GM18909 (cell line): ENCODE data around the gene TMEM126B.
"Not testable (repeated sequence)": the region's sequence is repeated elsewhere in the genome, so short reads cannot be mapped to it uniquely, and the experiment has no call there.

Experiments used
- ATAC-seq: cut with Tn5 transposase; IDR thresholded peaks from one replicate; pipeline ENCODE4 v1.9.1; 2021; ENCODE audit warnings: mild to moderate bottlenecking; ENCODE audit not compliant: unreplicated experiment, poor library complexity

The TMEM126B gene

DNA sequence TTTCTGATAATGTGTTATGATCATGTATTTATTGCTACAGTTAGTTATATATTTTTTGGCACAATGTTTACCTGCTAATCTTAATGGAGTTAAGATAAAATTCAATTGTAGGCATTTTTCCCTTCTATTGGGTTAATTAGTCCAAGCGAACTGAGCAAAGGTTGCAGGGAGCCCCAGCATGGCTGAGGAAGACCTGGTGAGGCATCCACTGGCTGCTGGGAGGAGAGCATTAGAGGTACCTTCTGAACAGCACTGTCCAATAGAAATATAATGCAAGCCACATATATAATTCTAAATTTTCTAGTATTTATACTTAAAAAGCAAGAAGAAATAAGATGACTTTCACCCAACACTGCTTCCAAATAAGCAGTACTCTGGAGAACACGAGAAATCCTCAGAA is 18.7 kb downstream of the TMEM126B start:
- peak; percentile 8 for ATAC-seq

- peak; percentile 99 for ATAC-seq
Observed at GRCh38 chr11:85647604-85648299, 19.4 kb downstream of the TMEM126B start, which contains the start of gene TMEM126A. TSS of gene TMEM126A (plus strand) at chr11:85647967. CDS start at chr11:85650256, 2,289 bp downstream.

DNA sequence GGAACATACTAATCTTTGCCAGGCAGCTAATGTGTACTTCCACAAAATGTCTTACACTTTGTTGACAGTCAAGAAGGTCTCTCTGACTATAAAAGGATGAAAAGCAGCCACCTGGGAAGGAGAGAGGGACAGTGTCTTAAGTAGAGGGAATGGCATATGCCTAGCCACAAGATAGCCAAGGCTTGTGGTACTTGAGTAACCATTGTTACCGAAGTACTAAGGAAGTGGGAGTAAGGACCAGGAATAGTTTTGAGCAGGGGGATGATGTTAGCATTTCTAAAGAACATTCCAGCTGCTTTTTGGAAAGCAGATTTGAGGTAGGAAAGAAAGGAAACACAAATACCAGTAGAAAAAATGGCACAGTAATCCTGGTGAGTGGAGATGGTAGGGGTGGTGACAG is 22.7 kb downstream of the TMEM126B start:
- ATAC-seq: no peak

GRCh38 chr11:85652786-85653447 is 24.5 kb downstream of the TMEM126B start:
- no peak for ATAC-seq

- not testable (repeated sequence) for ATAC-seq
Observed at GRCh38 chr11:85654343-85654742, 25.9 kb downstream of the TMEM126B start.

- ATAC-seq: no peak
Observed at GRCh38 chr11:85656777-85657176, 28.4 kb downstream of the TMEM126B start.

- ATAC-seq: no peak
Observed at GRCh38 chr11:85658180-85658579, 29.8 kb downstream of the TMEM126B start.

DNA sequence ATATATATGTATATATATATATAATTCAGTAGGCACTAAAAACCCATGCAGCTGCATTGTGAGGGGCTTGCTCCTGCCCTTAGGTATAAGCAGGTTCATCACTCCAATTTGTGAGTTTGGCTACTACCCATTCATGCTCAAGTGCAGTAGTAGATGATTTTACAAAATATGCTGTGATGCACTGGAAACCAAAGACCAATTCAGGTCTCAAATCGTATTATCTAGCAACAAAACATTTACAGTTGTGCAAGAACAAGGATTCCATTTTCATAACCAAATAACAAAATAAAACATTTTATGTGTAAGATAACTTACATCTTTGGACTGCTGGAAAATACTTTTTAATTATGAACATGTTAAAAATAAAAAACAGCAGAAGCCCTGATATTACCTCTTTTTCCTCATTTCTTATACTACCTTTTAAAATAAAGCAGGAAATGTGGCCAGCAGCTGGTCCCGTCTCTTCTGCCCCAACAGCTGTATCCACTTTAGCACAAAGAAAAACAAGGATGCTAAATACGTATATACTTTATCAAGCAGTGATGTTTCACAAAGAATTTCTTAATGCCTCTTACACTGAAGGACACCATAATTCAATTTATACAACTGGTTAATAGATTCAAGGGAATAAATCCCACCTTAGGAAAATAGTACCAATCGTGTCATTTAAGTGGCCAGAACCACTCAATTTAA is 33.7 kb downstream of the TMEM126B start:
- no peak for ATAC-seq

GRCh38 chr11:85663080-85663752 is 34.8 kb downstream of the TMEM126B start:
- ATAC-seq: no peak

GRCh38 chr11:85663753-85664614 is 35.6 kb downstream of the TMEM126B start:
- peak; percentile 69 for ATAC-seq

DNA sequence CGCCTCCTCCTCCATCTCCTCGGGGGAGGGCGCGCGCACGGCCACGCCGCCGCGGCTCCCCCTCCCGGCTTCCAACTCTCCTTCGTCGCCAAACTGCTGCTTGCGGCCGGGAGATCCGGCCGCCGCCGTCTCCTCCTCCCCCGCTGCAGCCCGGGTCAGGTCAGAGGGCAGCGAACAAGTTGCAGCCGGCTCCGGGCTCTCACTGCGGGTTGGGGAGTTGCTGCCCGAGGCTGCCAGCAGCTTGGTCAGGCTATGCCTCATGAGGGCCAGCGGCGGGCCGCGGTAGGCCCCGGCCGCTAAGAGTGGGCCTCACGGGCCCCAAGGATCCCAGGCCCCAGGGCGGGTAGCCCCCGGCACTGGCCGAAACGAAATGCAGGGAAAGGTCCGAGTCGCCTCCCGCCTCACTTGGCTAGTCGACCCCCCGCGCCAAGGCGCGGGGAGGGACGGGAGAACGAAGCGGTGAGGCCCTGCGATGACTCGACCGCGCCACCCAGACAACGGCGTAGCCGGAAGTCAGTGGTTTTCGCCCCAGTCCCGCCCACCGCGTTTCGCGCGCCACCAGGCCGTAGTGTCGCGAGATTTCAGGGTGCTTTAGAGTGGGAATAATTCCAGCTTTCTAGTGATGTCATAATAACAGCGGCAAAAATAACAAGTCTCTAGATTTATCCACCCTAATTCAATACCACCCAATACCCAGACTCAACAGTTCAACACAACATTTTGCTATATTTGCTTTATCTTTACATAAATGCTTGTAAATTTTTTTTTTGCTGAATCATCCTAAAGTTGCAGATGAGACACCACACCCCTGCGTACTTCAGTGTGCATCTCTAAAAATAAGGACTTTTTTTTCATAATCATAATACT is 36.5 kb downstream of the TMEM126B start, which contains the start of gene CREBZF:
TSS of gene CREBZF (minus strand) at position 515 of the 867 bp plus-strand sequence. CDS start at position 261, 254 bp downstream.
- ATAC-seq: peak; percentile 94

DNA sequence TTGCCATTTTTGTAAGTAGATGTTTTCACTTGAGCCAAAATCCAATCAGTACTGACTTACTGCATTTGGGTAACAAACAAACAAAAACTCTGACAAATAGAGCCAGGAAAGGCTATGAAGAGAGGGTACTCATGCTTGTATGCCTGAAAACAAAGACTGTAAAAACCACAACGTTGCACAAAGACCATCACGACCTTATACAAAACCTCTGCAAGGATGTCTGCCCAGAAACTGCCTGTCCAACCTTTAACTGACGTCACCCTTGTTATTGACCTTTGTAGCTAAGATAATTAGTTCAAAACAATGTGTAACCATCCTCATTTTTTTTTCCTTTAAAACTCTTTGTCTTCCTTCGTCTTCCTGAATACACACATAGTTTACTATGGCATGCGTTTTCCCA is 37.3 kb downstream of the TMEM126B start:
- no peak for ATAC-seq

- no peak for ATAC-seq
Observed at GRCh38 chr11:85666687-85667086, 38.3 kb downstream of the TMEM126B start.

DNA sequence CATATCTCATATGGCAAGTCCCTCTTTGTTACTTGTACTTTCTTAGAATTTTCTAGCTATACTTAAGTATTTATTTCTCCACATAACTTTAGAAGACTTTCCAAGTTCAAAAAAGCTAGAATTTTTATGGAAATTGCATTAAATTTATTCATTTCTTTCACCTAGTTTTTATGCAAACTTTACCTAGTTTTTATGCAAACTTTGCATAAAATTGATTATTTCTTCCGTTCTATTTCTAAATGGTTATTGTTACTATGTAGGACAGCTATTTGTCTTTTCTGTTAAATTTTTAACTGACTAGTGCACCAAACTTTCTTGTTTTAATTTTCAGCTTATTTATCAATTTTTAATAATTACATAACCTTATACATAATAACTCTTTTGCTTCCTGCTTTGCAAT is 39.8 kb downstream of the TMEM126B start:
- ATAC-seq: no peak

DNA sequence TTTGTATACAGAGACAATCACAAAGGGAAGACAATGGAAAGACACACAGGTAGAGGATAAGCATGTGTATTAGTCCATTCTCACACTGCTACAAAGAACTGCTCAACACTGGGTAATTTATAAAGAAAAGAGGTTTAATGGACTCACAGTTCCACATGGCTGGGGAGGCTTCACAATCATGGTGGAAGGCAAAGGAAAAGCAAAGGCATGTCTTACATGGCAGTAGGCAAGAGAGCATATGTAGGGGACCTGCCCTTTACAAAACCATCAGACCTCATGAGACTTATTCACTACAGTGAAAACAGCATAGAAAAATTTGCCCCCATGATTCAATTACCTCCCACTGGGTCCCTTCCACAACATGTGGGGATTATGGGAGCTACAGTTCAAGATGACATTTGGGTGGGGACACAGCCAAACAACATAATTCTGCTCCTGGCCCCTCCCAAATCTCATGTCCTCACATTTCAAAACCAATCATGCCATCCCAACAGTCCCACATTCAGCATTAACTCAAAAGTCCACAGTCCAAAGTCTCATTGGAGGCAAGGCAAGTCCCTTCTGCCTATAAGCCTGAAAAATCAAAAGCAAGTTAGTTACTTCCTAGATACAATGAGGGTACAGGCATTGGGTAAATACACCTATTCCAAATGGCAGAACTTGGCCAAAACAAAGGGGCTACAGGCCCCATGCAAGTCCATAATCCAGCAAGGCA is 42.7 kb downstream of the TMEM126B start:
- not testable (repeated sequence) for ATAC-seq

- ATAC-seq: no peak
Observed at GRCh38 chr11:85672105-85672902, 43.9 kb downstream of the TMEM126B start.

- no peak for ATAC-seq
Observed at GRCh38 chr11:85673393-85673792, 45.0 kb downstream of the TMEM126B start.
